ENCODE results near the gene C12orf75.
A peak's percentile ranks its signal among the peaks of the same experiment; 100 is the strongest.

Gene C12orf75

GRCh38 chr12:105330283-105330930 is at the start of gene C12orf75:
Gene C12orf75, plus strand, starts transcription at chr12:105330691. Its CDS starts 201 bp downstream, at chr12:105330892.
- Histone ChIP-seq H3K4me1 (ENCODE audit: control insufficient read depth, insufficient read depth, low read length) (peaks cover 42% of the 10 kb centered on the region), H3K36me3 (ENCODE audit: control insufficient read depth, insufficient read depth, low read length, severe bottlenecking) (no peaks in the 10 kb centered on the region), H3K9me3 (ENCODE audit: control insufficient read depth, low read length) (no peaks in the 10 kb centered on the region), H3K4me3 (ENCODE audit: low read length) (peak within 1 kb of the TSS; percentile 84), H3K9ac (ENCODE audit: low read length) (peak within 1 kb of the TSS; percentile 85), H3K27me3 (replicated peaks; ENCODE audit: control insufficient read depth, insufficient read depth, low read length) (no peaks in the 10 kb centered on the region)
- DNase-seq (ENCODE audit: low read depth) = peak; percentile 94

DNA sequence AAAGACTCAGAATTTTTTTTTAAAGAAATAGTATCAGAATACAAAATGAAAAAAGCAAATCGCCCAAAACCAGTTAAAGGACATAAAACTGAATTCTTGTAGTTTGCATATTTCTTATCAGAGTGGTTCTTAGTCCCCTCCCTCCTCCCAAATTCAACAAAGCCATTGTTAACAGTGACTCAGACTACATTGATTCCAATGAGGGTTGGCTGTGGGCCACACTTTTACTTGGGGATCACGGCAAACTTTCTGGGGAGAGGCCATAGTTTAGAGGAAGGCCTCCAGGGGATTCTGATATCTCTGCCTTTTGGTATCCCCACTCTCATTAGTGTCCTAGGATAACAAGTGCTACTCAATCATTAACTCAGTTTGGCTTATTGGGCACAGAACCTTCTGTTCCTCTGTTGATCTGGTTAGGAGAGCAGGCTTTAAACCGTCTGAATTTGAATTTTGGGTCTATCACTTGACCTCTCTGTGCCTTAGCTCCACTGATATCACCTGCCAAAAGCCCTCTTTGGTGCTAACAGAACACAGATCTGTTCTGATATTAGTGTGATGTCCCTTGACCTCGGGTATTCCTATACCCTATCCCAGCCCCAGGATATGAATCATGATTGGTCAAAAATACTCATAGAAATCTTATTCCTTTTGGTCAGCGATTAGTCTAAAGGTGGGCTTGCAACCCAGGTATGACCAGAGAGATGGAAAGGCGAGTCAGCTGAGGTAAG is 49.4 kb upstream of the C12orf75 start:
- H3K4me3 ChIP-seq (ENCODE audit: low read length) = no peak overlapping the region
- no peaks in the 10 kb centered on the region for H3K9me3 ChIP-seq (ENCODE audit: control insufficient read depth, low read length)
- H3K36me3 ChIP-seq (ENCODE audit: control insufficient read depth, insufficient read depth, low read length, severe bottlenecking) = no peaks in the 10 kb centered on the region
- peaks cover 3% of the 10 kb centered on the region for H3K4me1 ChIP-seq (ENCODE audit: control insufficient read depth, insufficient read depth, low read length)
- no peaks in the 10 kb centered on the region for H3K27me3 ChIP-seq (replicated peaks; ENCODE audit: control insufficient read depth, insufficient read depth, low read length)
- DNase-seq (ENCODE audit: low read depth) = no peak
- H3K9ac ChIP-seq (ENCODE audit: low read length) = no peak overlapping the region

DNA sequence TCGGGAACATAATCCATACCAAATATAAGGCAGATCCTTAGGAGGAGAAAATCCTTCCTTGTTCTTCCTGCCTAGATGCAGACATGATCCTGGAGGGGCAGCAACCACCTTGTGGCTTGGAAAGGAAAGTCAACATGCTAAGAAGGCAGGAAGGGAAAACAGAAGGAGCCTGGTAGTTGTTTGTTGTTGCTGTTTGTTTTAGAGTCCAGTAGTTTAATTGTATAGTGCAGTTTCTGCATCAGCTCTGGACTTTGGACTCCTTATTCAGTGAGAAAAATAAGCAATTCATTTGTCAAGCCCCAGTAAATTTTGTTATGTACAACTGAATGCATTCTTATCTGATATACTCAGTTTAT is 48.8 kb upstream of the C12orf75 start:
- no peak overlapping the region for H3K4me3 ChIP-seq (ENCODE audit: low read length)
- H3K4me1 ChIP-seq (ENCODE audit: control insufficient read depth, insufficient read depth, low read length) = peaks cover 3% of the 10 kb centered on the region
- no peaks in the 10 kb centered on the region for H3K9me3 ChIP-seq (ENCODE audit: control insufficient read depth, low read length)
- H3K36me3 ChIP-seq (ENCODE audit: control insufficient read depth, insufficient read depth, low read length, severe bottlenecking) = no peaks in the 10 kb centered on the region
- DNase-seq (ENCODE audit: low read depth) = no peak
- H3K27me3 ChIP-seq (replicated peaks; ENCODE audit: control insufficient read depth, insufficient read depth, low read length) = no peaks in the 10 kb centered on the region
- H3K9ac ChIP-seq (ENCODE audit: low read length) = no peak overlapping the region

- no peak for DNase-seq (ENCODE audit: low read depth)
- Histone ChIP-seq H3K27me3 (replicated peaks; ENCODE audit: control insufficient read depth, insufficient read depth, low read length) (no peaks in the 10 kb centered on the region), H3K4me3 (ENCODE audit: low read length) (no peak overlapping the region), H3K9me3 (ENCODE audit: control insufficient read depth, low read length) (no peaks in the 10 kb centered on the region), H3K9ac (ENCODE audit: low read length) (no peak overlapping the region), H3K4me1 (ENCODE audit: control insufficient read depth, insufficient read depth, low read length) (peaks cover 3% of the 10 kb centered on the region), H3K36me3 (ENCODE audit: control insufficient read depth, insufficient read depth, low read length, severe bottlenecking) (no peaks in the 10 kb centered on the region)
Observed at GRCh38 chr12:105285378-105285777, 45.1 kb upstream of the C12orf75 start.

DNA sequence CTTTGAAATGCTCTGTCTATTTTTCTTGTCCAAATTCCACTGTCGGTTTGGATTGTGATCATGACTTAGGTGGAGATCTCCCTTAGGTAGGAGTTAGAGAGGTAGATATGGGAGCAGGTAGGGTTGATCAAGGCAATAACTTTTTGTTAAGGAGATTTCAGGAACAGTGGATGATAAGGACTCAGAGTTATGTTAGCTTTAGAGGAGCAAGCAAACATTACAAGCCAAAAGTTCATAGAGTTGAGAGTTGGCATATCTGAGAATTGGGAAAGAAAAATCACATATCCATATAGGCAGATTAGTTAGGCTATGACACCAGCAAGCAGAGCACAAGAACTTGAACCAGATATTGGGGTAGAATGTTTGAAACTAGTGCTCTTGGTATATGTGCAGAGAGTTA is 43.1 kb upstream of the C12orf75 start:
- Histone ChIP-seq H3K27me3 (replicated peaks; ENCODE audit: control insufficient read depth, insufficient read depth, low read length) (no peaks in the 10 kb centered on the region), H3K36me3 (ENCODE audit: control insufficient read depth, insufficient read depth, low read length, severe bottlenecking) (no peaks in the 10 kb centered on the region), H3K4me1 (ENCODE audit: control insufficient read depth, insufficient read depth, low read length) (no peaks in the 10 kb centered on the region), H3K4me3 (ENCODE audit: low read length) (no peak overlapping the region), H3K9me3 (ENCODE audit: control insufficient read depth, low read length) (no peaks in the 10 kb centered on the region), H3K9ac (ENCODE audit: low read length) (no peak overlapping the region)
- no peak for DNase-seq (ENCODE audit: low read depth)

GRCh38 chr12:105288311-105288996 is 42.0 kb upstream of the C12orf75 start:
- no peak for DNase-seq (ENCODE audit: low read depth)
- Histone ChIP-seq H3K4me1 (ENCODE audit: control insufficient read depth, insufficient read depth, low read length) (no peaks in the 10 kb centered on the region), H3K9me3 (ENCODE audit: control insufficient read depth, low read length) (no peaks in the 10 kb centered on the region), H3K4me3 (ENCODE audit: low read length) (no peak overlapping the region), H3K36me3 (ENCODE audit: control insufficient read depth, insufficient read depth, low read length, severe bottlenecking) (no peaks in the 10 kb centered on the region), H3K9ac (ENCODE audit: low read length) (no peak overlapping the region), H3K27me3 (replicated peaks; ENCODE audit: control insufficient read depth, insufficient read depth, low read length) (no peaks in the 10 kb centered on the region)

- no peak for DNase-seq (ENCODE audit: low read depth)
- Histone ChIP-seq H3K9me3 (ENCODE audit: control insufficient read depth, low read length) (no peaks in the 10 kb centered on the region), H3K27me3 (replicated peaks; ENCODE audit: control insufficient read depth, insufficient read depth, low read length) (no peaks in the 10 kb centered on the region), H3K9ac (ENCODE audit: low read length) (no peak overlapping the region), H3K4me1 (ENCODE audit: control insufficient read depth, insufficient read depth, low read length) (no peaks in the 10 kb centered on the region), H3K4me3 (ENCODE audit: low read length) (no peak overlapping the region), H3K36me3 (ENCODE audit: control insufficient read depth, insufficient read depth, low read length, severe bottlenecking) (no peaks in the 10 kb centered on the region)
Observed at GRCh38 chr12:105289114-105289904, 41.2 kb upstream of the C12orf75 start.

DNA sequence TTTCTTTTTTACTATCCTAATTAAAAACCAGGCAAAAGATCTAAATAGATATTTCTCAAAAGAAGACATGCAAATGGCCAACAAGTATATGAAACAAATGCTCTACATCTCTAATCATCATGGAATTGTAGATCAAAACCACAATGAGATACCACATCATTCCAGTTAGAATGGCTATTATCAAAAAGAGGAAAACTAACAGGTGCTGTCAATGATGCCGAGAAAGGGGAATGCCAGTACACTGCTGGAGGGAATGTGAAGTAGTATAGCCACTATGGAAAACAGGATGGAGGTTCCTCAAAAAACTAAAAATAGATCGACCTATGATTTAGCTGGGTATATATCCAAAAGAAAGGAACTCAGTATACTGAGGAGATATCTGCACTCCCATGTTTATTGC is 39.0 kb upstream of the C12orf75 start:
- H3K4me1 ChIP-seq (ENCODE audit: control insufficient read depth, insufficient read depth, low read length) = peaks cover 9% of the 10 kb centered on the region
- no peak overlapping the region for H3K9ac ChIP-seq (ENCODE audit: low read length)

DNA sequence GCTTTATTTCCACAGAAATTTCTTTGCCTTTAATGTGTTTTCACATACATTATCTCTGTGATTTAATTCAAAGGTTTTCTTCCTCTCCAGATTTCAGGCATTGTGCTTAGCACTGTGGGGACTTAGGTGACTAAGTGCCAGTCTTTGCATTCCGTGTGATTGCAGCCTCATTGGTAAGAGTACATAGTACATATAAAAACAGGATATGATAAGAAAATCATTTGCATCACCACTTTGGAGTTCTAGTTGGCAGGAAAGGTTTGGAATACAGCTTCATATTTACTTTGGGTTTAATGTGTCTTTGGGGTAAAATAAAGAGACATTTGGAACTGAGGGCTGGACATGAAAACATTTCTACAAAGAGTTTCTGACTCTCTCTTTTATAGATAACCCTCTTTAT is 37.8 kb upstream of the C12orf75 start:
- Histone ChIP-seq H3K9ac (ENCODE audit: low read length) (no peak overlapping the region), H3K27me3 (replicated peaks; ENCODE audit: control insufficient read depth, insufficient read depth, low read length) (no peaks in the 10 kb centered on the region), H3K36me3 (ENCODE audit: control insufficient read depth, insufficient read depth, low read length, severe bottlenecking) (no peaks in the 10 kb centered on the region), H3K4me3 (ENCODE audit: low read length) (no peak overlapping the region), H3K9me3 (ENCODE audit: control insufficient read depth, low read length) (no peaks in the 10 kb centered on the region), H3K4me1 (ENCODE audit: control insufficient read depth, insufficient read depth, low read length) (peaks cover 12% of the 10 kb centered on the region)
- no peak for DNase-seq (ENCODE audit: low read depth)

More for the DNA sequence above, 39.0 kb upstream of the C12orf75 start:
- DNase-seq (ENCODE audit: low read depth) = no peak
- H3K9me3 ChIP-seq (ENCODE audit: control insufficient read depth, low read length) = no peaks in the 10 kb centered on the region
- no peaks in the 10 kb centered on the region for H3K27me3 ChIP-seq (replicated peaks; ENCODE audit: control insufficient read depth, insufficient read depth, low read length)
- no peaks in the 10 kb centered on the region for H3K36me3 ChIP-seq (ENCODE audit: control insufficient read depth, insufficient read depth, low read length, severe bottlenecking)
- no peak overlapping the region for H3K4me3 ChIP-seq (ENCODE audit: low read length)

GRCh38 chr12:105293187-105293586 is 37.3 kb upstream of the C12orf75 start:
- Histone ChIP-seq H3K4me1 (ENCODE audit: control insufficient read depth, insufficient read depth, low read length) (peaks cover 12% of the 10 kb centered on the region), H3K4me3 (ENCODE audit: low read length) (no peak overlapping the region), H3K27me3 (replicated peaks; ENCODE audit: control insufficient read depth, insufficient read depth, low read length) (no peaks in the 10 kb centered on the region), H3K9me3 (ENCODE audit: control insufficient read depth, low read length) (no peaks in the 10 kb centered on the region), H3K9ac (ENCODE audit: low read length) (no peak overlapping the region), H3K36me3 (ENCODE audit: control insufficient read depth, insufficient read depth, low read length, severe bottlenecking) (no peaks in the 10 kb centered on the region)
- DNase-seq (ENCODE audit: low read depth) = no peak

GRCh38 chr12:105294161-105294560 is 36.3 kb upstream of the C12orf75 start:
- Histone ChIP-seq H3K36me3 (ENCODE audit: control insufficient read depth, insufficient read depth, low read length, severe bottlenecking) (no peaks in the 10 kb centered on the region), H3K4me3 (ENCODE audit: low read length) (no peak overlapping the region), H3K27me3 (replicated peaks; ENCODE audit: control insufficient read depth, insufficient read depth, low read length) (no peaks in the 10 kb centered on the region), H3K9ac (ENCODE audit: low read length) (no peak overlapping the region), H3K4me1 (ENCODE audit: control insufficient read depth, insufficient read depth, low read length) (peaks cover 12% of the 10 kb centered on the region), H3K9me3 (ENCODE audit: control insufficient read depth, low read length) (no peaks in the 10 kb centered on the region)
- DNase-seq (ENCODE audit: low read depth) = no peak

All from adipocyte (in vitro differentiated cells).